RWPE1 (cell line): ENCODE results near the gene PATZ1.

Experiments used
- CTCF ChIA-PET: fragments of 350-600 bp; sonication (Branson Sonifier 250); formaldehyde crosslinking; extraction: SDS; loops from one replicate; lab custom pipeline; 2021; lab: Yijun Ruan, JAX
- POLR2A ChIA-PET: fragments of 400-600 bp; formaldehyde crosslinking; extraction: SDS; loops from one replicate; lab custom pipeline; 2020; ENCODE audit warnings: antibody characterized with exemption; ENCODE audit not compliant: low non-redundant PET; lab: Yijun Ruan, JAX
- DNase-seq: peaks from one replicate; pipeline ENCODE4 v3.0.0; 2012; ENCODE audit warnings: low spot score
- H3K27ac ChIP-seq: fragments of 450-650 bp; 2 replicates; pipeline ENCODE4 v1.5.1; 2017
- TF ChIP-seq, protein P1 (sequence below): fragments of 450-650 bp; conservative IDR thresholded peaks from 2 replicates; pipeline ENCODE4 v1.5.1; 2017; ENCODE audit warnings: low read depth, mild to moderate bottlenecking

The PATZ1 gene

DNA sequence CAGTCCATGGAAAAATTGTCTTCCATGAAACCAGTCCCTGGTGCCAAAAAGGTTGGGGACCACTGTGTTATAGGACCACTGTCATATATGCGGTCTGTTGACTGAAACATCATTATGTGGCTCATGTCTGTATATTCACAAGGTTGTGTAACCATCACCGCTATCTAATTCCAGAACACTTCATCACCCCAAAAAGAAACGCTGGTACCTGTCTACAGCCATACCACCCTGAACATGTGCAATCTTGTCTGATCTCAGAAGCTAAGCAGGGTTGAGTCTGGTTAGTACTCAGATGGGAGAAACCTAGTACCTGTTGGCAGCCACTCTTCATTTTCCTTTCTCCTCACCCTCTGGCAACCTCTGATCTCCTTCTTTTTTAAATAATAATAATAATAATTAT lies 41.0 kb downstream of the PATZ1 start:
- ChIA-PET POLR2A (no interaction called here), CTCF (no interaction called here)
- DNase-seq, result no peak
- H3K27ac ChIP-seq, result peak overlapping the region; percentile 48; the same call in 1 of the 2 replicates
- TF ChIP-seq, protein P1, sequence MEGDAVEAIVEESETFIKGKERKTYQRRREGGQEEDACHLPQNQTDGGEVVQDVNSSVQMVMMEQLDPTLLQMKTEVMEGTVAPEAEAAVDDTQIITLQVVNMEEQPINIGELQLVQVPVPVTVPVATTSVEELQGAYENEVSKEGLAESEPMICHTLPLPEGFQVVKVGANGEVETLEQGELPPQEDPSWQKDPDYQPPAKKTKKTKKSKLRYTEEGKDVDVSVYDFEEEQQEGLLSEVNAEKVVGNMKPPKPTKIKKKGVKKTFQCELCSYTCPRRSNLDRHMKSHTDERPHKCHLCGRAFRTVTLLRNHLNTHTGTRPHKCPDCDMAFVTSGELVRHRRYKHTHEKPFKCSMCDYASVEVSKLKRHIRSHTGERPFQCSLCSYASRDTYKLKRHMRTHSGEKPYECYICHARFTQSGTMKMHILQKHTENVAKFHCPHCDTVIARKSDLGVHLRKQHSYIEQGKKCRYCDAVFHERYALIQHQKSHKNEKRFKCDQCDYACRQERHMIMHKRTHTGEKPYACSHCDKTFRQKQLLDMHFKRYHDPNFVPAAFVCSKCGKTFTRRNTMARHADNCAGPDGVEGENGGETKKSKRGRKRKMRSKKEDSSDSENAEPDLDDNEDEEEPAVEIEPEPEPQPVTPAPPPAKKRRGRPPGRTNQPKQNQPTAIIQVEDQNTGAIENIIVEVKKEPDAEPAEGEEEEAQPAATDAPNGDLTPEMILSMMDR, result no peak

DNA sequence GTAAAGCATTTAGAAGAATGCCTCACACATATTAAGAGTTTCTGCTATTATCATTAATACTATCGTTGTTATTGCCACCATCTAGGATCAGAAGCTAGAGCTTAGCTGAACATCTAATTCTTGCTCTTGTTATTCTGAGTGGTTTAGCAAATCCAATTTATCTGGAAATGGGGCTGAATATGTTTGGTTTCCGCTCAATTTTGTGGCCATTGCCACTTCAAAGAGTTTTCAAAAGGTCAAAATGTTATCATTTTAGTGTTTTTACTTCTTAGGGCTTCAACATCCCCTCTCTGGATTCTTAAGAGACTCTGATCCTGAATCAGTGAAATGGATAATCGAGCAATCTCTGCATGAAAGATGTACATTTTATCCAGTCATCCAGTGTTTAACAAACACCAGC lies 43.6 kb downstream of the PATZ1 start:
- no peak for DNase-seq
- H3K27ac ChIP-seq, result no peak overlapping the region
- POLR2A ChIA-PET, result interaction anchor here (0.7 kb wide), 1 partner anchor 25 kb away, joined by 5 read pairs; no protein-coding TSS in a partner anchor
- CTCF ChIA-PET, result interaction anchor here (1.3 kb wide), 1 partner anchor 11 kb away, joined by 3 read pairs; no protein-coding TSS in a partner anchor
- TF ChIP-seq, protein P1, result no peak

DNA sequence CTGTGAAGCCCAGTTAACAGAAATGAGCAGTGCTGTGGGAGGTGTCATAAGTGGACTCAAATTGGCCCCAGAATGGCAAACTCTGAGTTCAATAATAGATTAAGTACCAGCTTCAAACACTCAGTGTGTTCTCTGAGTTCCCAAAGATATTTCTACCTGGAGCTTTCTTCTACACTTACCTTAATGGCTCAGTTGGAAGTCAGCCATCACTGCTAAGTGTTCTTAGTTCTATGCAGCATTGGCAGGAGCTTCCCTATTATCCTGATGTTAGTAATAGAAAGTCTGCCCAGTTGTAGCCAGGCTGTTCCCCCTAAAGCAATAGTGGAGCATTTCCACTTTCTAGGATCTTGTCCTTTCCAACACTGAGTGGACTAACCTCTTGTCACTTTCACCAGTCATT lies 44.1 kb downstream of the PATZ1 start:
- DNase-seq, result no peak
- ChIA-PET POLR2A (no interaction called here), CTCF (no interaction called here)
- TF ChIP-seq, protein P1, result no peak
- no peak overlapping the region for H3K27ac ChIP-seq

DNA sequence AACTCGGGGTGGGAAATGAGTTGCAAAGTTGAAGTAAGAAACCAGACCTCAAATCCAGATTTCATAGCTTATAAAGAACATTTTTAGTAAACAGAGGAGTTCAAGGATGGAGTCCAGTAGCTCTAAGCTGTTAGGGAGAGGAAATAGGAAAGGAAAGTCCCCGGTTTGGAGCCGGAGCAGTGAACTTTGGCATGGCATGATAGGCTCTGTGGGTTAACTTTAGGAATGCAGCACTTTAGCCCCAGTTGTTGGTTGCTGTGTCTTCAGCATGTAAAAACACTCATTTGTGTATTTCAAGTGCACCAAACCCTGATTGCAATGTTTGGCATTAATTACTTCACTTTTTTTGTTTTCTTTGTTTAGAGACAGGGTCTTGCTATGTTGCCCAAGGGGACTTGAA lies 45.2 kb downstream of the PATZ1 start:
- ChIA-PET POLR2A (no interaction called here), CTCF (interaction anchor here (1.4 kb wide), 1 partner anchor 12 kb away, joined by 5 read pairs; no protein-coding TSS in a partner anchor)
- no peak for DNase-seq
- no peak overlapping the region for H3K27ac ChIP-seq
- TF ChIP-seq, protein P1, result no peak

DNA sequence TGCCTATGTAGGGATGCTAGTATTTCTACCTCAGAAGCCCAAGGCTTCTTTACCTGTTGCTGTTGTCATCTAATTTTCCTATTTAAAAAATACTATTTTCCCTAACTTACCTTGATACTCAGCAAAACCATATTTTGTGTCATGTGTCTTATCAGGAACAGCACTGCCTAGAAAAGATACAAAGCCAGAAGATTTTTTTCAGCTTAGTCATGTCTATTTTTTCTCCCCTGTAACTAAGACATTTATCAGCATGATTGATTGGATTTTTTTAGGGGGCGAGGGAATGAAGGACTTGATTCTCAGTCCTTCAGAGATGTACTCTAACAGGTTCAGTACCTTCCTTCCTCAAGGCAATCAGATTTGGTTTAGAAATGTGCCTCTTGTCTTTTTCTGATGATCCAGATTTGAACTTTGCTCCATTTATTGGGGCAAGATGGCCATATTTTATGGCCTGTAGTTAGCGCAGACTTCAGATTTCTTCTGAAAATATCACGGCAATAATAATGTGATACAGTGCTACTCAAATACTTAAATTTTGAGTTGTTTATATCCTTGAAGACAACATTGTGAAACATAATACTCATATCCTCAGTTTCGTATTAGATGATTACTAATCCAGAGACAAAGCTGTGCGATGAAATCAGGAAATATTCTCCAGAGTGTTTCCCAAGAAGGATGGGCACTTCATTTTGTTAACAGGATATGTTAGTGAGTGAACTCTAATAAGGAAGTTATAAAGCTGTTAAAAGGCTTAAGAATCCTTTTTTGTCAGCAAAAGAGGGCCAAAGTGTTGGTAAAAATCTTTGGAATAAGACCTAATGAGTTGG lies 50.1 kb downstream of the PATZ1 start:
- DNase-seq, result no peak
- ChIA-PET CTCF (interaction anchor here (0.6 to 1.2 kb wide), 3 partner anchors 17 to 209 kb away, joined by 3 to 6 read pairs (median 6); no protein-coding TSS in a partner anchor), POLR2A (no interaction called here)
- no peak overlapping the region for H3K27ac ChIP-seq
- TF ChIP-seq, protein P1, result no peak

DNA sequence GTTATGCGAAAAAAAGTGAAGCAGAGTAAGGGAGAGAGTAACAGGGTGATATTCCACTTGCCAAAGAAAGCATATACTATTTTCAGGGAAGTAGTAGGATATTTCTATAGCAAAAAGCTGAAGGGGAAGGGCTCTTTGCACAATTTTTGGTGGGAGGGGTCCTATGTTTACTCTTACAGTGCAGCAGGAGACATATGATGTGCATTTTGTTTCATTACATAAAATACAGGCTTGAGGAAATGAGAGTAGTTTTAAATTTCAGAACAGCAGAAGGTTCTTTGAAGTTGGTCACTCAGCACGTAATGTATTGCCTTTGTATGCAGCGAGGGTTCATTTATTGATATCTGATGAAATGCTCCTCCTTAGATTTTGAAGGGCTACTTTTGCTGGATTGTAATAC lies 50.8 kb downstream of the PATZ1 start:
- CTCF ChIA-PET, result interaction anchor here (1.2 kb wide), 1 partner anchor 18 kb away, joined by 6 read pairs; no protein-coding TSS in a partner anchor
- POLR2A ChIA-PET, result no interaction called here
- H3K27ac ChIP-seq, result no peak overlapping the region
- no peak for DNase-seq
- TF ChIP-seq, protein P1, result no peak
